Measurements from ENCODE around the gene TBL1Y. TPM values are rescaled to one million over a fixed set of nuclear protein-coding genes. Genes with fewer than 3 reads are reported as not detected.
"Not testable (repeated sequence)": the region's sequence is repeated elsewhere in the genome, so short reads cannot be mapped to it uniquely, and the experiment has no call there.

TBL1Y gene
- total and polyA plus RNA-seq, 2 of the 13 experiments (the other 11 are each of a cell fraction or from before 2014, with no cell fraction given) = 0.37 to 1.4 TPM

DNA sequence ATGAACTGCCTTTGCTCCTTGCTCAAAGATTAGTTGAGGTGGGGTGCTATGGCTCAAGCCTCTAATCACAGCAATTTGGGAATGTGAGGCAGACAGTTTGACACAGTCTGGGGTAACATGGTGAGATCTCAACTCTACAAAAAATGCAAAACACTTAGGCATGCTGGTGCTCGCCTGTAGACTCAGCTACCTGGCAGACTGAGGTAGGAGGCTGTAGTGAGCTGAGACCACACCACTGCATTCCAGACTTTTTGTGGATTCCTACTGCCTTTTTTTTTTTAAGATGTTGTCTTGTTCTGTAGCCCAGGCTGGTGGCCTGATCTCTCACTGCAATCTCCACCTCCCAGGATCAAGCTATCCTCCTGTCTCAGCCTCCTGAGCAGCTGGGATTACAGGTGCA, 2.9 kb upstream of the TBL1Y start:
- no peak overlapping the region for H3K9ac ChIP-seq (ENCODE audit: insufficient read depth, low read depth, low read length)
- BruUV-seq (replicated peaks) = no TSS peak
- in situ Hi-C loops (cut with HindIII; ENCODE audit: extremely low pct_ligation_motif_present, low pct_unique_long_range_greater_than_20kb) (no loop called here), intact Hi-C loops (cut with micrococcal nuclease; ENCODE audit: unreplicated experiment) (no loop called here)
- H3K27me3 ChIP-seq (ENCODE audit: control insufficient read depth in 1 of 2, insufficient read depth in 2 of 2, low read length in 2 of 2) = no peaks in the 10 kb centered on the region
- H3K27ac ChIP-seq (ENCODE audit: extremely low read length, insufficient read depth, low read length) = no peak overlapping the region
- H3K9me3 ChIP-seq (ENCODE audit: low read length) = no peaks in the 10 kb centered on the region
- ATAC-seq (no peak), DNase-seq (ENCODE audit: low spot score) (no peak), FAIRE-seq (no peak)
- no peaks in the 10 kb centered on the region for H3K79me2 ChIP-seq (ENCODE audit: insufficient read depth, low read length)
- no CpG with 5 or more reads among the region's 1 CpG for WGBS (ENCODE audit: low lambda C conversion rate)
- H3K4me1 ChIP-seq (ENCODE audit: insufficient read depth, low read length) = peaks cover 26% of the 10 kb centered on the region
- H4K20me1 ChIP-seq (ENCODE audit: insufficient read depth, low read length) = no peaks in the 10 kb centered on the region
- no peak overlapping the region for H3K4me3 ChIP-seq (replicated peaks in 1 of 3; ENCODE audit: insufficient read depth in 1 of 3, low read depth in 2 of 3, low read length in 3 of 3)
- H3K36me3 ChIP-seq (replicated peaks in 1 of 2; ENCODE audit: control insufficient read depth in 1 of 2, insufficient read depth in 2 of 2, low read length in 2 of 2) = no peaks in the 10 kb centered on the region
- POLR2A ChIA-PET = no interaction called here
- TF ChIP-seq, protein P1, sequence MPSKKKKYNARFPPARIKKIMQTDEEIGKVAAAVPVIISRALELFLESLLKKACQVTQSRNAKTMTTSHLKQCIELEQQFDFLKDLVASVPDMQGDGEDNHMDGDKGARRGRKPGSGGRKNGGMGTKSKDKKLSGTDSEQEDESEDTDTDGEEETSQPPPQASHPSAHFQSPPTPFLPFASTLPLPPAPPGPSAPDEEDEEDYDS (CRISPR knock-in tag; IDR thresholded peaks at IDR 0.05) = no peak
- TF ChIP-seq ZNF33B (CRISPR knock-in tag; IDR thresholded peaks at IDR 0.05) (no peak), ZNF780A (CRISPR knock-in tag; IDR thresholded peaks at IDR 0.05) (no peak), ZFYVE20 (CRISPR knock-in tag; IDR thresholded peaks at IDR 0.05; ENCODE audit: borderline replicate concordance, low read depth) (no peak), MAFK (conservative IDR thresholded peaks at IDR 0.05 in 1 of 2, IDR thresholded peaks at IDR 0.05 in 1 of 2; ENCODE audit: low read length in 2 of 2) (no peak), FOXA1 (IDR thresholded peaks at IDR 0.05) (no peak), FOXA1 (CRISPR knock-in tag; IDR thresholded peaks at IDR 0.05) (no peak)
- TF ChIP-seq, protein P2, sequence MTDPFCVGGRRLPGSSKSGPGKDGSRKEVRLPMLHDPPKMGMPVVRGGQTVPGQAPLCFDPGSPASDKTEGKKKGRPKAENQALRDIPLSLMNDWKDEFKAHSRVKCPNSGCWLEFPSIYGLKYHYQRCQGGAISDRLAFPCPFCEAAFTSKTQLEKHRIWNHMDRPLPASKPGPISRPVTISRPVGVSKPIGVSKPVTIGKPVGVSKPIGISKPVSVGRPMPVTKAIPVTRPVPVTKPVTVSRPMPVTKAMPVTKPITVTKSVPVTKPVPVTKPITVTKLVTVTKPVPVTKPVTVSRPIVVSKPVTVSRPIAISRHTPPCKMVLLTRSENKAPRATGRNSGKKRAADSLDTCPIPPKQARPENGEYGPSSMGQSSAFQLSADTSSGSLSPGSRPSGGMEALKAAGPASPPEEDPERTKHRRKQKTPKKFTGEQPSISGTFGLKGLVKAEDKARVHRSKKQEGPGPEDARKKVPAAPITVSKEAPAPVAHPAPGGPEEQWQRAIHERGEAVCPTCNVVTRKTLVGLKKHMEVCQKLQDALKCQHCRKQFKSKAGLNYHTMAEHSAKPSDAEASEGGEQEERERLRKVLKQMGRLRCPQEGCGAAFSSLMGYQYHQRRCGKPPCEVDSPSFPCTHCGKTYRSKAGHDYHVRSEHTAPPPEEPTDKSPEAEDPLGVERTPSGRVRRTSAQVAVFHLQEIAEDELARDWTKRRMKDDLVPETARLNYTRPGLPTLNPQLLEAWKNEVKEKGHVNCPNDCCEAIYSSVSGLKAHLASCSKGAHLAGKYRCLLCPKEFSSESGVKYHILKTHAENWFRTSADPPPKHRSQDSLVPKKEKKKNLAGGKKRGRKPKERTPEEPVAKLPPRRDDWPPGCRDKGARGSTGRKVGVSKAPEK (CRISPR knock-in tag; IDR thresholded peaks at IDR 0.05; ENCODE audit: borderline replicate concordance) = no peak
- TF ChIP-seq, protein P3, sequence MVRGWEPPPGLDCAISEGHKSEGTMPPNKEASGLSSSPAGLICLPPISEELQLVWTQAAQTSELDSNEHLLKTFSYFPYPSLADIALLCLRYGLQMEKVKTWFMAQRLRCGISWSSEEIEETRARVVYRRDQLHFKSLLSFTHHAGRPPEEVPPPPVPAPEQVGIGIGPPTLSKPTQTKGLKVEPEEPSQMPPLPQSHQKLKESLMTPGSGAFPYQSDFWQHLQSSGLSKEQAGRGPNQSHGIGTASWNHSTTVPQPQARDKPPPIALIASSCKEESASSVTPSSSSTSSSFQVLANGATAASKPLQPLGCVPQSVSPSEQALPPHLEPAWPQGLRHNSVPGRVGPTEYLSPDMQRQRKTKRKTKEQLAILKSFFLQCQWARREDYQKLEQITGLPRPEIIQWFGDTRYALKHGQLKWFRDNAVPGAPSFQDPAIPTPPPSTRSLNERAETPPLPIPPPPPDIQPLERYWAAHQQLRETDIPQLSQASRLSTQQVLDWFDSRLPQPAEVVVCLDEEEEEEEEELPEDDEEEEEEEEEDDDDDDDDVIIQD (CRISPR knock-in tag; IDR thresholded peaks at IDR 0.05; ENCODE audit: low read depth) = no peak
- CTCF ChIA-PET (ENCODE audit: low intra/inter-chr PET ratio, low total read pairs) = no interaction called here
- H3K4me2 ChIP-seq (ENCODE audit: low read depth, low read length) = no peak overlapping the region
- no peak overlapping the region for H2AFZ ChIP-seq (ENCODE audit: low read length)

DNA sequence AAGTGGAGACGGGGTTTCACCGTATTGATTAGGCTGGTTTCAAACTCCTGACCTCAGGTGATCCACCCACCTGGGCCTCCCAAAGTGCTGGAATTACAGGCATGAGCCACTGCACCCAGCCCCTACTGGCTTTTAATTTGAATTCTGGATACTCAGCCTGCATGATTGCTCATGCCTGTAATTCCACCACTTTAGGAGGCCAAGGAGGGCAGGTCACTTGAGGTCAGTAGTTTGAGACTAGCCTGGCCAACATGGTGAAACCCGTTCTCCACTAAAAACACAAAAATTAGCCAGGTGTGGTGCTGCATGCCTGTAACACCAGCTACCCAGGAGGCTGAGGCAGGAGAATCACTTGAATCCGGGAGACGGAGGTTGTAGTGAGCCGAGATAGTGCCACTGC, 2.5 kb upstream of the TBL1Y start:
- intact Hi-C loops (cut with micrococcal nuclease; ENCODE audit: unreplicated experiment); H3K4me2 ChIP-seq (ENCODE audit: low read depth, low read length); FAIRE-seq; DNase-seq (ENCODE audit: low spot score); CTCF ChIA-PET (ENCODE audit: low intra/inter-chr PET ratio, low total read pairs); POLR2A ChIA-PET; in situ Hi-C loops (cut with HindIII; ENCODE audit: extremely low pct_ligation_motif_present, low pct_unique_long_range_greater_than_20kb); H3K4me3 ChIP-seq (replicated peaks in 1 of 3; ENCODE audit: insufficient read depth in 1 of 3, low read depth in 2 of 3, low read length in 3 of 3); BruUV-seq (replicated peaks); ATAC-seq; H3K9me3 ChIP-seq (ENCODE audit: low read length); H2AFZ ChIP-seq (ENCODE audit: low read length); H3K27ac ChIP-seq (ENCODE audit: extremely low read length, insufficient read depth, low read length); H4K20me1 ChIP-seq (ENCODE audit: insufficient read depth, low read length); H3K79me2 ChIP-seq (ENCODE audit: insufficient read depth, low read length); H3K36me3 ChIP-seq (replicated peaks in 1 of 2; ENCODE audit: control insufficient read depth in 1 of 2, insufficient read depth in 2 of 2, low read length in 2 of 2); H3K9ac ChIP-seq (ENCODE audit: insufficient read depth, low read depth, low read length); H3K27me3 ChIP-seq (ENCODE audit: control insufficient read depth in 1 of 2, insufficient read depth in 2 of 2, low read length in 2 of 2): not testable (repeated sequence)
- H3K4me1 ChIP-seq (ENCODE audit: insufficient read depth, low read length) = peaks cover 30% of the 10 kb centered on the region
- WGBS (ENCODE audit: low lambda C conversion rate) = 0% methylated on average over 2 of the region's 6 CpGs

All from HepG2 (cell line).